IMR-90 (cell line): ENCODE data around the gene PI4KA. TPM values are rescaled to one million over a fixed set of nuclear protein-coding genes. Genes with fewer than 3 reads are reported as not detected.

Source experiments
- ATAC-seq: fragments of 200-7000 bp; cut with Tn5 transposase; 2 replicates; pipeline ENCODE4 v1.9.1; 2020; ENCODE audit warnings: low read depth, mild to moderate bottlenecking, moderate library complexity
- BruUV-seq: library from RNA; stranded (reverse); fragments of 400-500 nt; replicated peaks from 2 replicates; lab custom pipeline; 2021; lab: Mats Ljungman, UMichigan
- CTCF ChIA-PET: fragments of 300-600 bp; formaldehyde crosslinking; extraction: SDS; loops from one replicate; lab custom pipeline; 2021; ENCODE audit warnings: antibody characterized with exemption; lab: Yijun Ruan, JAX
- POLR2A ChIA-PET: fragments of 300-600 bp; sonication (Branson Sonifier 250); formaldehyde crosslinking; loops from one replicate; lab custom pipeline; 2022; ENCODE audit warnings: antibody characterized with exemption; ENCODE audit not compliant: unreplicated experiment; lab: Charles Lee
- DNase-seq: peaks from one replicate; pipeline ENCODE4 v3.0.0; 2013
- H2AFZ ChIP-seq: replicated peaks from 2 replicates; pipeline ENCODE3; 2013; ENCODE audit warnings: low read length, mild to moderate bottlenecking; ENCODE audit not compliant: poor library complexity
- H2AK5ac ChIP-seq: 2 replicates; pipeline ENCODE4 v1.6.1; 2013; ENCODE audit warnings: low read depth, low read length, inconsistent platforms
- H2AK9ac ChIP-seq: replicated peaks from 2 replicates; pipeline ENCODE3; 2013; ENCODE audit warnings: mild to moderate bottlenecking, low read depth, low read length, moderate library complexity; ENCODE audit not compliant: poor library complexity
- H2BK120ac ChIP-seq: 2 replicates; pipeline ENCODE4 v1.6.1; 2013; ENCODE audit warnings: low read depth, low read length, inconsistent platforms
- H2BK15ac ChIP-seq: 3 replicates; pipeline ENCODE4 v1.6.1; 2013; ENCODE audit warnings: low read depth, low read length, inconsistent platforms
- H2BK20ac ChIP-seq: 2 replicates; pipeline ENCODE4 v1.6.1; 2013; ENCODE audit warnings: low read depth, mild to moderate bottlenecking, inconsistent platforms, low read length, moderate library complexity
- H2BK5ac ChIP-seq: 2 replicates; pipeline ENCODE4 v1.6.1; 2013; ENCODE audit warnings: mild to moderate bottlenecking, low read depth, low read length, inconsistent platforms; ENCODE audit not compliant: poor library complexity, severe bottlenecking
- H3K14ac ChIP-seq: replicated peaks from 2 replicates; pipeline ENCODE4 v1.6.1; 2013; ENCODE audit warnings: low read depth, low read length, inconsistent platforms
- H3K18ac ChIP-seq: 2 replicates; pipeline ENCODE4 v1.6.1; 2013; ENCODE audit warnings: low read depth, low read length, control low read depth
- H3K23ac ChIP-seq: 2 replicates; pipeline ENCODE4 v1.6.1; 2013; ENCODE audit warnings: low read depth, low read length, inconsistent platforms
- H3K27ac ChIP-seq: 2 replicates; pipeline ENCODE4 v1.5.1; 2013; ENCODE audit warnings: mild to moderate bottlenecking, control low read depth, low read length; ENCODE audit not compliant: insufficient read depth
- H3K27me3 ChIP-seq: 2 replicates; pipeline ENCODE4 v1.6.1; 2013; ENCODE audit warnings: low read length; ENCODE audit not compliant: control insufficient read depth, insufficient read depth
- H3K36me3 ChIP-seq: 2 replicates; pipeline ENCODE4 v1.6.1; 2013; ENCODE audit warnings: low read length, mixed read lengths; ENCODE audit not compliant: control insufficient read depth, insufficient read depth
- H3K4ac ChIP-seq: 2 replicates; pipeline ENCODE4 v1.6.1; 2013; ENCODE audit warnings: low read depth, low read length, inconsistent platforms
- H3K4me1 ChIP-seq: 2 replicates; pipeline ENCODE4 v1.6.1; 2013; ENCODE audit warnings: low read length, mixed read lengths; ENCODE audit not compliant: control insufficient read depth, insufficient read depth
- H3K4me2 ChIP-seq: 2 replicates; pipeline ENCODE4 v1.6.1; 2013; ENCODE audit warnings: low read depth, mild to moderate bottlenecking, control low read depth, low read length, moderate library complexity
- H3K4me3 ChIP-seq: 2 replicates; pipeline ENCODE4 v1.5.1; 2013; ENCODE audit warnings: low read depth, mild to moderate bottlenecking, control low read depth, low read length, moderate library complexity; ENCODE audit not compliant: insufficient read depth
- H3K56ac ChIP-seq: 2 replicates; pipeline ENCODE4 v1.6.1; 2013; ENCODE audit warnings: low read length, inconsistent platforms; ENCODE audit not compliant: insufficient read depth; ENCODE audit errors: extremely low read depth
- H3K79me1 ChIP-seq, 2 experiments: 2 replicates each; pipeline ENCODE4 v1.6.1; 2013; ENCODE audit warnings: low read length in 2 of 2, inconsistent platforms in 1 of 2, low read depth in 1 of 2
- H3K9ac ChIP-seq: 2 replicates; pipeline ENCODE4 v1.6.1; 2013; ENCODE audit warnings: low read depth, low read length, control low read depth
- H3K9me1 ChIP-seq: 2 replicates; pipeline ENCODE4 v1.6.1; 2013; ENCODE audit warnings: low read length, inconsistent platforms; ENCODE audit not compliant: insufficient read depth
- H3K9me3 ChIP-seq: 2 replicates; pipeline ENCODE4 v1.6.1; 2013; ENCODE audit warnings: low read length; ENCODE audit not compliant: control insufficient read depth, insufficient read depth
- H4K20me1 ChIP-seq: 2 replicates; pipeline ENCODE4 v1.6.1; 2013; ENCODE audit warnings: low read length, inconsistent platforms; ENCODE audit not compliant: insufficient read depth
- H4K5ac ChIP-seq: 2 replicates; pipeline ENCODE4 v1.6.1; 2013; ENCODE audit warnings: mild to moderate bottlenecking, low read depth, low read length, control low read depth
- H4K8ac ChIP-seq, 2 experiments: 2 replicates each; pipeline ENCODE4 v1.6.1; 2013; ENCODE audit warnings: low read depth in 2 of 2, low read length in 2 of 2, control low read depth in 1 of 2, inconsistent platforms in 1 of 2
- H4K91ac ChIP-seq: 2 replicates; pipeline ENCODE4 v1.6.1; 2013; ENCODE audit warnings: low read depth, low read length, inconsistent platforms; ENCODE audit not compliant: insufficient read depth
- BHLHE40 ChIP-seq: fragments of 150-350 bp; IDR thresholded peaks from 2 replicates; pipeline ENCODE4 v1.6.1; 2016; ENCODE audit warnings: mild to moderate bottlenecking, low read depth, low read length
- CEBPB ChIP-seq: IDR thresholded peaks from 2 replicates; pipeline ENCODE4 v1.6.1; 2012; ENCODE audit warnings: low read depth, low read length, improper control_type of control experiment
- CHD1 ChIP-seq: IDR thresholded peaks from 2 replicates; pipeline ENCODE4 v1.6.1; 2012; ENCODE audit warnings: low read depth, low read length, improper control_type of control experiment
- CTCF ChIP-seq: conservative IDR thresholded peaks from 2 replicates; pipeline ENCODE4 v1.5.1; 2012; ENCODE audit warnings: mild to moderate bottlenecking, low read depth, low read length, improper control_type of control experiment
- ELK1 ChIP-seq: fragments of 150-350 bp; IDR thresholded peaks from 2 replicates; pipeline ENCODE4 v1.6.1; 2016; ENCODE audit warnings: low read depth, mild to moderate bottlenecking, low read length, moderate library complexity, borderline replicate concordance
- FOS ChIP-seq: fragments of 150-350 bp; IDR thresholded peaks from 2 replicates; pipeline ENCODE4 v1.6.1; 2016; ENCODE audit warnings: low read depth, low read length
- MAFK ChIP-seq: IDR thresholded peaks from 2 replicates; pipeline ENCODE4 v1.6.1; 2012; ENCODE audit warnings: low read depth, low read length, improper control_type of control experiment
- MAZ ChIP-seq: IDR thresholded peaks from 2 replicates; pipeline ENCODE4 v1.6.1; 2012; ENCODE audit warnings: low read depth, mild to moderate bottlenecking, low read length, improper control_type of control experiment, moderate library complexity, borderline replicate concordance
- MXI1 ChIP-seq: IDR thresholded peaks from 2 replicates; pipeline ENCODE4 v1.6.1; 2012; ENCODE audit warnings: low read depth, mild to moderate bottlenecking, low read length, moderate library complexity, borderline replicate concordance
- NFE2L2 ChIP-seq: fragments of 150-350 bp; IDR thresholded peaks from 2 replicates; pipeline ENCODE4 v1.6.1; 2016; ENCODE audit warnings: low read depth, mild to moderate bottlenecking, low read length
- POLR2A ChIP-seq: IDR thresholded peaks from 2 replicates; pipeline ENCODE4 v1.6.1; 2012; ENCODE audit warnings: mild to moderate bottlenecking, low read depth, low read length
- RAD21 ChIP-seq: IDR thresholded peaks from 2 replicates; pipeline ENCODE4 v1.6.1; 2012; ENCODE audit warnings: low read length, improper control_type of control experiment
- RCOR1 ChIP-seq: IDR thresholded peaks from 2 replicates; pipeline ENCODE4 v1.6.1; 2012; ENCODE audit warnings: mild to moderate bottlenecking, low read length, improper control_type of control experiment; ENCODE audit not compliant: insufficient replicate concordance
- RFX5 ChIP-seq: IDR thresholded peaks from 2 replicates; pipeline ENCODE4 v1.8.0; 2012; ENCODE audit warnings: low read depth, mild to moderate bottlenecking, low read length, moderate library complexity
- SMC3 ChIP-seq: fragments of 150-350 bp; IDR thresholded peaks from 2 replicates; pipeline ENCODE4 v1.6.1; 2016; ENCODE audit warnings: low read depth, mild to moderate bottlenecking, antibody characterized with exemption, low read length, moderate library complexity
- USF2 ChIP-seq: fragments of 150-350 bp; IDR thresholded peaks from 2 replicates; pipeline ENCODE4 v1.6.1; 2017; ENCODE audit warnings: mild to moderate bottlenecking, antibody characterized with exemption, low read length, low read depth
- WGBS, 2 experiments: methylation state at CpG; one replicate each; pipeline versions ENCODE4 v1.1.5 to v1.1.7; 2013; ENCODE audit warnings: missing lambda C conversion rate in 2 of 2; ENCODE audit not compliant: insufficient read length in 1 of 2; ENCODE audit errors: extremely low coverage in 2 of 2; 5-methylcytosine and 5-hydroxymethylcytosine counted together
- dilution Hi-C: fragments of 300-500 bp; cut with HindIII; formaldehyde crosslinking; loops from one replicate; pipeline ENCODE4 v1.14.3; 2018; ENCODE audit warnings: low sequenced_read_pairs; ENCODE audit not compliant: unreplicated experiment
- in situ Hi-C: fragments of 300-500 bp; cut with MboI; formaldehyde crosslinking; loops from 3 replicates; pipeline ENCODE4 v1.14.3; 2019; ENCODE audit warnings: low sequenced_read_pairs, inconsistent platforms, mixed read lengths
- intact Hi-C: fragments of 100-400 bp; cut with micrococcal nuclease; formaldehyde crosslinking; loops from 2 replicates; pipeline ENCODE4 v1.10.0; 2022
- polyA plus RNA-seq, 3 experiments: library from polyadenylated mRNA; depleted of rRNA; stranded (reverse); fragments of >200 nt; gene quantifications; 2 replicates each; pipeline ENCODE4 v1.2.3, GENCODE V29; 2012; ENCODE audit warnings: low replicate concordance in 1 of 3
- total RNA-seq: library from RNA; depleted of rRNA; stranded (reverse); fragments of >200 nt; gene quantifications from 2 replicates; pipeline ENCODE4 v1.2.3, GENCODE V29; 2012

PI4KA gene
- total and polyA plus RNA-seq, 2 of the 4 experiments (the other 2 are of a cell fraction): 16.8 to 35.5 TPM

GRCh38 chr22:20816559-20816958 lies 42.1 kb downstream of the PI4KA start:
- no peak overlapping the region for H4K8ac ChIP-seq
- ChIA-PET POLR2A (no interaction called here), CTCF (no interaction called here)
- peaks cover 33% of the 10 kb centered on the region for H3K36me3 ChIP-seq
- no peak overlapping the region for H3K4me2 ChIP-seq
- H3K9me3 ChIP-seq: no peaks in the 10 kb centered on the region
- H3K56ac ChIP-seq: no peak overlapping the region
- H2BK5ac ChIP-seq: no peak overlapping the region
- in situ Hi-C loops (no loop called here), intact Hi-C loops (no loop called here), dilution Hi-C loops (no loop called here)
- no peak overlapping the region for H3K23ac ChIP-seq
- H4K5ac ChIP-seq: no peak overlapping the region
- H3K14ac ChIP-seq: no peak overlapping the region
- no peaks in the 10 kb centered on the region; a peak in 2 of 4 replicates for H3K79me1 ChIP-seq
- H3K27me3 ChIP-seq: no peaks in the 10 kb centered on the region
- no peak overlapping the region for H3K4ac ChIP-seq
- H4K91ac ChIP-seq: no peak overlapping the region
- H3K18ac ChIP-seq: no peak overlapping the region
- DNase-seq (no peak), ATAC-seq (no peak)
- BruUV-seq: no TSS peak
- no peak overlapping the region for H2AK5ac ChIP-seq
- H3K4me1 ChIP-seq: no peaks in the 10 kb centered on the region
- no peak overlapping the region for H2BK120ac ChIP-seq
- H3K9me1 ChIP-seq: no peaks in the 10 kb centered on the region; the same call in 1 of the 2 replicates
- H2AFZ ChIP-seq: no peak overlapping the region
- no peak overlapping the region for H2BK15ac ChIP-seq
- H3K4me3 ChIP-seq: no peak overlapping the region
- H2AK9ac ChIP-seq: no peak overlapping the region
- TF ChIP-seq SMC3 (no peak), MXI1 (no peak), USF2 (no peak), BHLHE40 (no peak), CEBPB (no peak), NFE2L2 (no peak), MAFK (no peak), CTCF (no peak), RCOR1 (no peak), CHD1 (no peak), FOS (no peak), RAD21 (no peak), RFX5 (no peak), ELK1 (no peak), POLR2A (no peak), MAZ (no peak)
- no peaks in the 10 kb centered on the region for H4K20me1 ChIP-seq
- no peak overlapping the region for H2BK20ac ChIP-seq
- H3K9ac ChIP-seq: no peak overlapping the region
- WGBS, 2 experiments: 100% methylated on average over 5 of the region's 6 CpGs; no CpG with 5 or more reads in 1 of the 2 experiments
- no peak overlapping the region for H3K27ac ChIP-seq
